B cell (primary cell): Measurements from ENCODE around the gene CD72.

ENCODE experiments used
- EZH2 ChIP-seq: IDR thresholded peaks from 2 replicates; pipeline ENCODE4 v1.6.1; 2012; ENCODE audit warnings: borderline replicate concordance, low read depth, mild to moderate bottlenecking, moderate library complexity, low read length; ENCODE audit not compliant: insufficient read depth, poor library complexity, severe bottlenecking
- TF ChIP-seq, protein P1 (sequence below): fragments of 200-600 bp; IDR thresholded peaks from one replicate; pipeline ENCODE4 v1.8.0; 2022; ENCODE audit warnings: antibody characterized with exemption, mild to moderate bottlenecking

DNA sequence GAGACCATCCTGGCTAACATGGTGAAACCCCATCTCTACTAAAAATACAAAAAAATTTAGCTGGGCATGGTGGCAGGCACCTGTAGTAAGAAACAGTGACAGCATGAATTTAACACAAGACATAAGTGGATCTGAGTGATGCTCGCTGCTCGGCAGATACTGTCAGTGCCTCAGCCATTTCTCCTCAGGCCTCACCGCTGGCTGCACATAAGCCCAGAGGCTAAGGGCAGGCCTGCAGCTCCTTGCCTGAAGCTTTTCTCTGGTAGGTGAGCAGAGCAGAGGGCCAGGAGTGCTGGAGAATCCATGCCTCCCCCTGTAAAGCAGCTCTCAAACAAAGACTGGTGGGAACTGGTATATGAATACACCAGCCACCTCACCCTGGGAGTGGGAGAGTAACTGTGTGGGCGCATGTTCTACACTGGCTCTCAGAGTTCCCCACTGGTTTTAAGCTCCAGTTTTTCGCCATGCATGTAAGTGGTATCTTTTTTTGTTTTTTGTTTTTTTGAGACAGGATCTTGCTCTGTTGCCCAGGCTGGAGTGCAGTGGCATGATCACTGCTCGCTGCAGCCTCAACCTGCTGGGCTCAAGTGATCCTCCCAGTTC, 10.3 kb upstream of the CD72 start:
- TF ChIP-seq, protein P1, sequence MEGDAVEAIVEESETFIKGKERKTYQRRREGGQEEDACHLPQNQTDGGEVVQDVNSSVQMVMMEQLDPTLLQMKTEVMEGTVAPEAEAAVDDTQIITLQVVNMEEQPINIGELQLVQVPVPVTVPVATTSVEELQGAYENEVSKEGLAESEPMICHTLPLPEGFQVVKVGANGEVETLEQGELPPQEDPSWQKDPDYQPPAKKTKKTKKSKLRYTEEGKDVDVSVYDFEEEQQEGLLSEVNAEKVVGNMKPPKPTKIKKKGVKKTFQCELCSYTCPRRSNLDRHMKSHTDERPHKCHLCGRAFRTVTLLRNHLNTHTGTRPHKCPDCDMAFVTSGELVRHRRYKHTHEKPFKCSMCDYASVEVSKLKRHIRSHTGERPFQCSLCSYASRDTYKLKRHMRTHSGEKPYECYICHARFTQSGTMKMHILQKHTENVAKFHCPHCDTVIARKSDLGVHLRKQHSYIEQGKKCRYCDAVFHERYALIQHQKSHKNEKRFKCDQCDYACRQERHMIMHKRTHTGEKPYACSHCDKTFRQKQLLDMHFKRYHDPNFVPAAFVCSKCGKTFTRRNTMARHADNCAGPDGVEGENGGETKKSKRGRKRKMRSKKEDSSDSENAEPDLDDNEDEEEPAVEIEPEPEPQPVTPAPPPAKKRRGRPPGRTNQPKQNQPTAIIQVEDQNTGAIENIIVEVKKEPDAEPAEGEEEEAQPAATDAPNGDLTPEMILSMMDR, result no peak
- TF ChIP-seq EZH2, result no peak
